Mammary epithelial cell (primary cell): ENCODE results near the gene CD81.

Experiments used
- CTCF ChIP-seq, 2 donors: IDR thresholded peaks in 1 of 2; conservative IDR thresholded peaks in 1 of 2; 2 replicates each; pipeline ENCODE4 v1.5.1; 2011 to 2012; ENCODE audit warnings: inconsistent platforms in 2 of 2, low read length in 2 of 2, mild to moderate bottlenecking in 2 of 2, control low read depth in 1 of 2, low read depth in 1 of 2; ENCODE audit not compliant: insufficient read depth in 1 of 2; ENCODE audit errors: extremely low read depth in 1 of 2
- EZH2 ChIP-seq: IDR thresholded peaks from 2 replicates; pipeline ENCODE4 v1.6.1; 2012; ENCODE audit warnings: low read length, inconsistent platforms, borderline replicate concordance

GRCh38 chr11:2382936-2383851 lies 6.1 kb downstream of the CD81 start:
- TF ChIP-seq CTCF (conservative IDR thresholded peaks at IDR 0.05 in 1 of 2, IDR thresholded peaks at IDR 0.05 in 1 of 2; ENCODE audit: extremely low read depth in 1 of 2, insufficient read depth in 1 of 2, low read depth in 1 of 2, low read length in 2 of 2) (peak in 1 of 2 donors; percentile 12), EZH2 (no peak)
